HepG2 (cell line): ENCODE results near the gene RAP1GAP2. TPM values are rescaled to one million over a fixed set of nuclear protein-coding genes. Genes with fewer than 3 reads are reported as not detected.

Experiments used
- ATAC-seq: fragments of 200-7000 bp; cut with Tn5 transposase; 3 replicates; pipeline ENCODE4 v1.9.1; 2020; ENCODE audit warnings: mild to moderate bottlenecking, moderate library complexity
- BruUV-seq: library from RNA; stranded (reverse); fragments of 400-500 nt; replicated peaks from 2 replicates; lab custom pipeline; 2021; lab: Mats Ljungman, UMichigan
- CTCF ChIA-PET: fragments of 300-600 bp; formaldehyde crosslinking; extraction: SDS; loops from one replicate; lab custom pipeline; 2021; ENCODE audit warnings: low total read pairs, inconsistent platforms, low intra/inter-chr PET ratio; lab: Yijun Ruan, JAX
- POLR2A ChIA-PET: fragments of 350-600 bp; sonication (Branson Sonifier 250); formaldehyde crosslinking; loops from one replicate; lab custom pipeline; 2020; ENCODE audit warnings: antibody characterized with exemption, inconsistent platforms; lab: Yijun Ruan, JAX
- DNase-seq: peaks from one replicate; pipeline ENCODE4 v3.0.0-alpha.2; 2015; ENCODE audit warnings: low spot score
- FAIRE-seq: peaks from 3 replicates; lab custom pipeline; 2011; peaks lifted over from hg19 to GRCh38; lab: Jason Lieb, UNC
- H2AFZ ChIP-seq: one replicate; pipeline ENCODE4 v1.6.1; 2011; ENCODE audit warnings: low read length, inconsistent platforms
- H3K27ac ChIP-seq: fragments of 300-600 bp; 3 replicates; pipeline ENCODE4 v1.8.0; 2011; ENCODE audit warnings: mixed run types, mild to moderate bottlenecking, mixed read lengths, low read length, inconsistent platforms; ENCODE audit not compliant: insufficient read depth; ENCODE audit errors: extremely low read length
- H3K27me3 ChIP-seq, 2 experiments: fragments of 200-600 bp in 1 of 2; 2 replicates in 1 of 2; 3 replicates in 1 of 2; pipeline versions ENCODE4 v1.6.0 to v1.8.0; 2011; ENCODE audit warnings: low read length in 2 of 2, mild to moderate bottlenecking in 2 of 2, moderate library complexity in 2 of 2, inconsistent platforms in 1 of 2; ENCODE audit not compliant: insufficient read depth in 2 of 2, control insufficient read depth in 1 of 2
- H3K36me3 ChIP-seq, 2 experiments: fragments of 200-600 bp in 1 of 2; replicated peaks in 1 of 2; 2 replicates in 1 of 2; 3 replicates in 1 of 2; pipeline versions ENCODE4 v1.5.1 to v1.8.0; 2011; ENCODE audit warnings: low read length in 2 of 2, inconsistent platforms in 1 of 2; ENCODE audit not compliant: insufficient read depth in 2 of 2, control insufficient read depth in 1 of 2
- H3K4me1 ChIP-seq: 2 replicates; pipeline ENCODE4 v1.5.1; 2012; ENCODE audit warnings: low read length, inconsistent platforms; ENCODE audit not compliant: insufficient read depth
- H3K4me2 ChIP-seq: 2 replicates; pipeline ENCODE4 v1.6.0; 2011; ENCODE audit warnings: low read depth, low read length, inconsistent platforms
- H3K4me3 ChIP-seq, 3 experiments: fragments of 200-600 bp in 1 of 3; sonication (generic), shearing (Covaris generic) in 1 of 3; replicated peaks in 1 of 3; 2 replicates each; pipeline ENCODE4 v1.5.1; 2011 to 2016; ENCODE audit warnings: low read length in 3 of 3, inconsistent platforms in 2 of 3, low read depth in 2 of 3, mild to moderate bottlenecking in 2 of 3, control low read depth in 1 of 3, mixed read lengths in 1 of 3; ENCODE audit not compliant: insufficient read depth in 1 of 3
- H3K79me2 ChIP-seq: one replicate; pipeline ENCODE4 v1.6.1; 2011; ENCODE audit warnings: low read length, inconsistent platforms; ENCODE audit not compliant: insufficient read depth
- H3K9ac ChIP-seq: 2 replicates; pipeline ENCODE4 v1.6.0; 2011; ENCODE audit warnings: mild to moderate bottlenecking, low read depth, low read length, inconsistent platforms; ENCODE audit not compliant: insufficient read depth
- H3K9me3 ChIP-seq: 2 replicates; pipeline ENCODE4 v1.5.1; 2012; ENCODE audit warnings: mild to moderate bottlenecking, low read length
- H4K20me1 ChIP-seq: 2 replicates; pipeline ENCODE4 v1.6.0; 2011; ENCODE audit warnings: inconsistent platforms, mild to moderate bottlenecking, low read length, moderate library complexity; ENCODE audit not compliant: insufficient read depth
- ELF1 ChIP-seq: sonication (generic); formaldehyde crosslinking; IDR thresholded peaks from 2 replicates; pipeline ENCODE4 v1.4.0; 2020; ENCODE audit warnings: missing genetic modification reagents
- GPBP1L1 ChIP-seq: sonication (generic); formaldehyde crosslinking; IDR thresholded peaks from 2 replicates; pipeline ENCODE4 v1.5.0; 2020; ENCODE audit warnings: mild to moderate bottlenecking, missing genetic modification reagents
- HNF4G ChIP-seq, 2 experiments: sonication (generic) in 1 of 2; formaldehyde crosslinking in 1 of 2; IDR thresholded peaks; 2 replicates each; pipeline versions ENCODE4 v1.4.0 to v1.6.1; 2011 to 2020; ENCODE audit warnings: borderline replicate concordance in 2 of 2, low read depth in 2 of 2, mild to moderate bottlenecking in 2 of 2, low read length in 1 of 2, missing genetic modification reagents in 1 of 2, moderate library complexity in 1 of 2
- MAX ChIP-seq: IDR thresholded peaks from 2 replicates; pipeline ENCODE4 v1.6.1; 2012; ENCODE audit warnings: inconsistent platforms
- MXD4 ChIP-seq: IDR thresholded peaks from 2 replicates; pipeline ENCODE4 v1.6.1; 2016; ENCODE audit warnings: mild to moderate bottlenecking, missing biosample characterization, missing genetic modification reagents
- MYC ChIP-seq: sonication (generic); formaldehyde crosslinking; IDR thresholded peaks from 2 replicates; pipeline ENCODE4 v1.9.0; 2021; ENCODE audit warnings: missing genetic modification reagents, borderline replicate concordance
- RXRA ChIP-seq: sonication (generic); formaldehyde crosslinking; IDR thresholded peaks from 2 replicates; pipeline ENCODE4 v1.5.1; 2020; ENCODE audit warnings: missing genetic modification reagents
- ZNF326 ChIP-seq: sonication (generic); formaldehyde crosslinking; IDR thresholded peaks from 2 replicates; pipeline ENCODE4 v1.4.0; 2020; ENCODE audit warnings: missing genetic modification reagents, borderline replicate concordance
- ZNF430 ChIP-seq: sonication (generic); formaldehyde crosslinking; IDR thresholded peaks from 2 replicates; pipeline ENCODE4 v1.9.0; 2021; ENCODE audit warnings: mild to moderate bottlenecking, missing genetic modification reagents
- ZNF558 ChIP-seq: sonication (generic); formaldehyde crosslinking; IDR thresholded peaks from 2 replicates; pipeline ENCODE4 v1.9.0; 2022; ENCODE audit warnings: mild to moderate bottlenecking, missing genetic modification reagents, borderline replicate concordance
- ZNF563 ChIP-seq: sonication (generic); formaldehyde crosslinking; IDR thresholded peaks from 2 replicates; pipeline ENCODE4 v1.8.0; 2022; ENCODE audit warnings: mild to moderate bottlenecking, moderate library complexity, missing genetic modification reagents
- ZNF615 ChIP-seq: sonication (generic); formaldehyde crosslinking; IDR thresholded peaks from 2 replicates; pipeline ENCODE4 v1.5.0; 2020; ENCODE audit warnings: mild to moderate bottlenecking, missing genetic modification reagents, borderline replicate concordance
- ZNF629 ChIP-seq: sonication (generic); formaldehyde crosslinking; conservative IDR thresholded peaks from 2 replicates; pipeline ENCODE4 v1.5.0; 2020; ENCODE audit warnings: missing genetic modification reagents
- ZNF724P ChIP-seq: sonication (generic); formaldehyde crosslinking; IDR thresholded peaks from 2 replicates; pipeline ENCODE4 v1.8.0; 2022; ENCODE audit warnings: missing genetic modification reagents, borderline replicate concordance
- ZNF749 ChIP-seq: sonication (generic); formaldehyde crosslinking; IDR thresholded peaks from 2 replicates; pipeline ENCODE4 v1.8.0; 2022; ENCODE audit warnings: mild to moderate bottlenecking, missing genetic modification reagents, moderate library complexity, borderline replicate concordance
- ZNF75D ChIP-seq: sonication (generic); formaldehyde crosslinking; IDR thresholded peaks from 2 replicates; pipeline ENCODE4 v1.8.1; 2023; ENCODE audit warnings: missing genetic modification reagents, mild to moderate bottlenecking, borderline replicate concordance
- whole genome bisulfite sequencing: methylation state at CpG from one replicate; pipeline ENCODE4 v1.1.6; 2017; ENCODE audit warnings: low lambda C conversion rate; 5-methylcytosine and 5-hydroxymethylcytosine counted together
- in situ Hi-C: cut with HindIII; loops from 2 replicates; pipeline ENCODE4 v1.10.0; 2017; ENCODE audit warnings: low pct_unique_long_range_greater_than_20kb; ENCODE audit not compliant: extremely low pct_ligation_motif_present
- intact Hi-C: fragments of 100-400 bp; cut with micrococcal nuclease; formaldehyde crosslinking; loops from one replicate; pipeline ENCODE4 v1.10.0; 2022; ENCODE audit not compliant: unreplicated experiment
- polyA plus RNA-seq, 8 experiments: library from polyadenylated mRNA; depleted of rRNA in 3 of 8; stranded (reverse) in 7 of 8; unstranded in 1 of 8; fragments of >200 nt; fragmentation: Illumina TruSeq in 4 of 8; extraction: Trizol in 4 of 8; gene quantifications; 2 replicates each; pipeline versions ENCODE4 v1.2.1 to v1.2.3, GENCODE V29; 2011 to 2016; ENCODE audit warnings: low read depth in 4 of 8, missing spikeins in 1 of 8, mixed read lengths in 1 of 8; ENCODE audit not compliant: insufficient read depth in 1 of 8
- total RNA-seq, 5 experiments: library from RNA; depleted of rRNA; stranded (reverse); fragments of >200 nt; fragmentation: Illumina TruSeq; extraction: Trizol; gene quantifications; 2 replicates each; pipeline ENCODE4 v1.2.3, GENCODE V29; 2016; ENCODE audit warnings: low read depth in 1 of 5
- TF ChIP-seq, protein P1 (sequence below): sonication (generic); formaldehyde crosslinking; IDR thresholded peaks from 2 replicates; pipeline ENCODE4 v1.4.0; 2020; ENCODE audit warnings: missing genetic modification reagents, borderline replicate concordance
- TF ChIP-seq, protein P2 (sequence below): sonication (generic); formaldehyde crosslinking; IDR thresholded peaks from 2 replicates; pipeline ENCODE4 v1.4.0; 2020; ENCODE audit warnings: missing genetic modification reagents, mild to moderate bottlenecking, borderline replicate concordance

Gene RAP1GAP2
- total and polyA plus RNA-seq, 2 of the 13 experiments (the other 11 are each of a cell fraction or from before 2014, with no cell fraction given), result 10.9 to 12.0 TPM

- TF ChIP-seq MYC (CRISPR knock-in tag) (no peak), ZNF75D (CRISPR knock-in tag) (no peak), ZNF629 (CRISPR knock-in tag) (no peak), ZNF558 (CRISPR knock-in tag) (no peak), MXD4 (CRISPR knock-in tag) (no peak), ELF1 (no peak), ZNF615 (CRISPR knock-in tag) (no peak)
- TF ChIP-seq, protein P1, sequence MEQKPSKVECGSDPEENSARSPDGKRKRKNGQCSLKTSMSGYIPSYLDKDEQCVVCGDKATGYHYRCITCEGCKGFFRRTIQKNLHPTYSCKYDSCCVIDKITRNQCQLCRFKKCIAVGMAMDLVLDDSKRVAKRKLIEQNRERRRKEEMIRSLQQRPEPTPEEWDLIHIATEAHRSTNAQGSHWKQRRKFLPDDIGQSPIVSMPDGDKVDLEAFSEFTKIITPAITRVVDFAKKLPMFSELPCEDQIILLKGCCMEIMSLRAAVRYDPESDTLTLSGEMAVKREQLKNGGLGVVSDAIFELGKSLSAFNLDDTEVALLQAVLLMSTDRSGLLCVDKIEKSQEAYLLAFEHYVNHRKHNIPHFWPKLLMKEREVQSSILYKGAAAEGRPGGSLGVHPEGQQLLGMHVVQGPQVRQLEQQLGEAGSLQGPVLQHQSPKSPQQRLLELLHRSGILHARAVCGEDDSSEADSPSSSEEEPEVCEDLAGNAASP (CRISPR knock-in tag), result no peak
Observed at GRCh38 chr17:2835780-2836179, 39.5 kb downstream of the RAP1GAP2 start (continued).

DNA sequence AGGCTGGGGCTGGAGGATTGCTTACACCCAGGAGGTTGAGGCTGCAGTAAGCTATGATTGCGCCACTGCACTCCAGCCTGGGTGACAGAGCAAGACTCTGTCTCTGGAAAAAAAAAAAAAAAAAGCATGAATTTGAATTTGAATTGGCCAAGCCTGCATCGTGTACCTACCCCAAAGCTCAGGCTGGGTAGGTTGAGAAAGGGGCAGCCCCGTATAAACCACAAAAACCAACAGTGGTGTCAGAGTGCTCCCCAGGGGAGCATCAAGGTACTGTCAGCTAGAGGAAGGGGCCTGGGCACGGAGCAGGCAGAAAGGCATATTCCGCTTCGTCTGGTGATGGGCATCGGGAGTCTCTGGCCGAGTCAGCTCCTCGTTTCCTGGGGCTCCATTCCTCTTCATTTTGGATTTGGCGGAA, 40.9 kb downstream of the RAP1GAP2 start:
- H2AFZ ChIP-seq, result no peak overlapping the region
- H3K4me1 ChIP-seq, result no peaks in the 10 kb centered on the region
- H4K20me1 ChIP-seq, result no peaks in the 10 kb centered on the region
- H3K36me3 ChIP-seq, result no peaks in the 10 kb centered on the region
- BruUV-seq, result no TSS peak
- H3K27me3 ChIP-seq, result no peaks in the 10 kb centered on the region
- H3K79me2 ChIP-seq, result no peaks in the 10 kb centered on the region
- in situ Hi-C loops, result no loop called here
- no peak for ATAC-seq
- no peak overlapping the region for H3K9ac ChIP-seq
- H3K27ac ChIP-seq, result no peak overlapping the region
- intact Hi-C loops, result no loop called here
- ChIA-PET CTCF (no interaction called here), POLR2A (interaction anchor here (0.8 kb wide), 1 partner anchor 176 kb away, joined by 3 read pairs; no protein-coding TSS in a partner anchor)
- no peak overlapping the region for H3K4me3 ChIP-seq
- no peak overlapping the region for H3K4me2 ChIP-seq
- WGBS, result 57% methylated on average over 10 of the region's 10 CpGs
- no peaks in the 10 kb centered on the region for H3K9me3 ChIP-seq
- FAIRE-seq, result no peak
- DNase-seq, result no peak
- no peak for TF ChIP-seq ZNF724P (CRISPR knock-in tag)
- no peak for TF ChIP-seq ZNF326
- TF ChIP-seq GPBP1L1 (CRISPR knock-in tag), result no peak
- TF ChIP-seq MAX, result no peak
- TF ChIP-seq ZNF749, result no peak
- TF ChIP-seq RXRA (CRISPR knock-in tag), result no peak
- TF ChIP-seq ZNF563 (CRISPR knock-in tag), result no peak
- TF ChIP-seq, protein P2, sequence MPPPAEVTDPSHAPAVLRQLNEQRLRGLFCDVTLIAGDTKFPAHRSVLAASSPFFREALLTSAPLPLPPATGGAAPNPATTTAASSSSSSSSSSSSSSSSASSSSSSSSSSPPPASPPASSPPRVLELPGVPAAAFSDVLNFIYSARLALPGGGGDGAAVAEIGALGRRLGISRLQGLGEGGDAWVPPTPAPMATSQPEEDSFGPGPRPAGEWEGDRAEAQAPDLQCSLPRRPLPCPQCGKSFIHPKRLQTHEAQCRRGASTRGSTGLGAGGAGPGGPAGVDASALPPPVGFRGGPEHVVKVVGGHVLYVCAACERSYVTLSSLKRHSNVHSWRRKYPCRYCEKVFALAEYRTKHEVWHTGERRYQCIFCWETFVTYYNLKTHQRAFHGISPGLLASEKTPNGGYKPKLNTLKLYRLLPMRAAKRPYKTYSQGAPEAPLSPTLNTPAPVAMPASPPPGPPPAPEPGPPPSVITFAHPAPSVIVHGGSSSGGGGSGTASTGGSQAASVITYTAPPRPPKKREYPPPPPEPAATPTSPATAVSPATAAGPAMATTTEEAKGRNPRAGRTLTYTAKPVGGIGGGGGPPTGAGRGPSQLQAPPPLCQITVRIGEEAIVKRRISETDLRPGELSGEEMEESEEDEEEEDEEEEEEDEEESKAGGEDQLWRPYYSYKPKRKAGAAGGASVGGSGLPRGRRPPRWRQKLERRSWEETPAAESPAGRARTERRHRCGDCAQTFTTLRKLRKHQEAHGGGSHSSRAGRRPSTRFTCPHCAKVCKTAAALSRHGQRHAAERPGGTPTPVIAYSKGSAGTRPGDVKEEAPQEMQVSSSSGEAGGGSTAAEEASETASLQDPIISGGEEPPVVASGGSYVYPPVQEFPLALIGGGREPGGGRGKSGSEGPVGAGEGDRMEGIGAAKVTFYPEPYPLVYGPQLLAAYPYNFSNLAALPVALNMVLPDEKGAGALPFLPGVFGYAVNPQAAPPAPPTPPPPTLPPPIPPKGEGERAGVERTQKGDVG, result no peak
- no peak for TF ChIP-seq HNF4G (IDR thresholded peaks at IDR 0.05; ENCODE audit: borderline replicate concordance, low read depth, low read length)
- TF ChIP-seq HNF4G (CRISPR knock-in tag; IDR thresholded peaks at IDR 0.05; ENCODE audit: borderline replicate concordance, low read depth), result no peak
- TF ChIP-seq ZNF430 (CRISPR knock-in tag), result no peak
